DND-41 (cell line): ENCODE measurements around the gene CAMTA2.

Experiments
- ATAC-seq: fragments of 200-7000 bp; cut with Tn5 transposase; 3 replicates; pipeline ENCODE4 v1.9.1; 2021; ENCODE audit warnings: low read depth; ENCODE audit not compliant: insufficient read depth
- DNase-seq: peaks from one replicate; pipeline ENCODE4 v3.0.0-alpha.2; 2020
- H2AFZ ChIP-seq: 2 replicates; pipeline ENCODE4 v1.6.0; 2012; ENCODE audit warnings: low read depth, low read length
- H3K27ac ChIP-seq: 2 replicates; pipeline ENCODE4 v1.5.1; 2012; ENCODE audit warnings: low read length, inconsistent platforms
- H3K27me3 ChIP-seq: fragments of 200-600 bp; sonication (generic); 2 replicates; pipeline ENCODE4 v1.6.0; 2012; ENCODE audit warnings: low read length, mild to moderate bottlenecking, inconsistent platforms; ENCODE audit not compliant: insufficient read depth, poor library complexity
- H3K36me3 ChIP-seq: 2 replicates; pipeline ENCODE4 v1.5.1; 2012; ENCODE audit warnings: low read length, inconsistent platforms; ENCODE audit not compliant: insufficient read depth
- H3K4me1 ChIP-seq: 2 replicates; pipeline ENCODE4 v1.5.1; 2012; ENCODE audit warnings: mild to moderate bottlenecking, low read length; ENCODE audit not compliant: insufficient read depth
- H3K4me2 ChIP-seq: 2 replicates; pipeline ENCODE4 v1.6.0; 2012; ENCODE audit warnings: mild to moderate bottlenecking, moderate library complexity, low read length, inconsistent platforms; ENCODE audit not compliant: insufficient read depth
- H3K4me3 ChIP-seq, 2 experiments: fragments of 200-600 bp in 1 of 2; shearing (Covaris generic) in 1 of 2; 2 replicates each; pipeline ENCODE4 v1.5.1; 2012 to 2016; ENCODE audit warnings: inconsistent platforms in 2 of 2, low read length in 2 of 2, mild to moderate bottlenecking in 2 of 2, low read depth in 1 of 2, moderate library complexity in 1 of 2
- H3K79me2 ChIP-seq: 2 replicates; pipeline ENCODE4 v1.6.0; 2012; ENCODE audit warnings: low read length, inconsistent platforms; ENCODE audit not compliant: insufficient read depth
- H3K9ac ChIP-seq: 2 replicates; pipeline ENCODE4 v1.6.0; 2012; ENCODE audit warnings: low read depth, mild to moderate bottlenecking, inconsistent platforms, low read length, moderate library complexity
- H3K9me3 ChIP-seq: 2 replicates; pipeline ENCODE4 v1.5.1; 2012; ENCODE audit warnings: low read length, moderate library complexity, mild to moderate bottlenecking, inconsistent platforms; ENCODE audit not compliant: insufficient read depth, severe bottlenecking
- H4K20me1 ChIP-seq: 2 replicates; pipeline ENCODE4 v1.6.0; 2012; ENCODE audit warnings: low read length; ENCODE audit not compliant: insufficient read depth
- CTCF ChIP-seq: IDR thresholded peaks from 2 replicates; pipeline ENCODE4 v1.5.1; 2012; ENCODE audit warnings: borderline replicate concordance, low read length, moderate library complexity, mild to moderate bottlenecking; ENCODE audit not compliant: poor library complexity, severe bottlenecking; ENCODE audit errors: extremely low read depth
- EZH2 ChIP-seq: IDR thresholded peaks from 3 replicates; pipeline ENCODE4 v1.6.1; 2012; ENCODE audit warnings: borderline replicate concordance, low read depth, mild to moderate bottlenecking, moderate library complexity, low read length, inconsistent platforms; ENCODE audit not compliant: severe bottlenecking

CAMTA2 gene

GRCh38 chr17:5034063-5034462, 46.6 kb upstream of the CAMTA2 start:
- H2AFZ ChIP-seq = no peak overlapping the region
- H3K4me3 ChIP-seq = no peak overlapping the region
- H3K27me3 ChIP-seq = no peaks in the 10 kb centered on the region
- no peaks in the 10 kb centered on the region for H3K9me3 ChIP-seq
- no peak overlapping the region for H3K27ac ChIP-seq
- TF ChIP-seq EZH2 = no peak
- TF ChIP-seq CTCF = no peak
- H3K79me2 ChIP-seq = no peaks in the 10 kb centered on the region
- H3K9ac ChIP-seq = no peak overlapping the region
- H3K4me1 ChIP-seq = peaks cover 25% of the 10 kb centered on the region
- no peaks in the 10 kb centered on the region for H4K20me1 ChIP-seq
- H3K4me2 ChIP-seq = no peak overlapping the region
- no peak for ATAC-seq
- no peaks in the 10 kb centered on the region for H3K36me3 ChIP-seq
- DNase-seq = no peak

GRCh38 chr17:5033352-5034015, 46.0 kb upstream of the CAMTA2 start:
- TF ChIP-seq CTCF (no peak), EZH2 (no peak)
- Histone ChIP-seq H2AFZ (no peak overlapping the region), H3K27ac (no peak overlapping the region; the same call in 1 of the 2 replicates)

GRCh38 chr17:5032865-5033264, 45.4 kb upstream of the CAMTA2 start:
- H3K9ac ChIP-seq = no peak overlapping the region

More at GRCh38 chr17:5033352-5034015, 46.0 kb upstream of the CAMTA2 start:
- H3K4me1 ChIP-seq = peaks cover 25% of the 10 kb centered on the region
- no peak overlapping the region for H3K9ac ChIP-seq
- H4K20me1 ChIP-seq = no peaks in the 10 kb centered on the region
- H3K4me3 ChIP-seq = no peak overlapping the region
- ATAC-seq = no peak
- no peaks in the 10 kb centered on the region for H3K9me3 ChIP-seq
- no peak for DNase-seq
- H3K79me2 ChIP-seq = no peaks in the 10 kb centered on the region
- H3K27me3 ChIP-seq = no peaks in the 10 kb centered on the region
- H3K4me2 ChIP-seq = no peak overlapping the region
- H3K36me3 ChIP-seq = no peaks in the 10 kb centered on the region

More at GRCh38 chr17:5032865-5033264, 45.4 kb upstream of the CAMTA2 start:
- no peaks in the 10 kb centered on the region for H3K36me3 ChIP-seq
- no peak for TF ChIP-seq CTCF
- TF ChIP-seq EZH2 = no peak
- DNase-seq (no peak), ATAC-seq (no peak)
- H3K9me3 ChIP-seq = no peaks in the 10 kb centered on the region
- no peaks in the 10 kb centered on the region for H3K79me2 ChIP-seq
- H3K27ac ChIP-seq = no peak overlapping the region
- peaks cover 25% of the 10 kb centered on the region for H3K4me1 ChIP-seq
- no peak overlapping the region for H2AFZ ChIP-seq
- no peak overlapping the region for H3K4me3 ChIP-seq
- H3K27me3 ChIP-seq = no peaks in the 10 kb centered on the region
- no peaks in the 10 kb centered on the region for H4K20me1 ChIP-seq
- peak overlapping the region; percentile 97; the same call in 1 of the 2 replicates for H3K4me2 ChIP-seq
